GM21737 (cell line): ENCODE measurements around the gene GJA5.

Source experiments
- ATAC-seq: cut with Tn5 transposase; IDR thresholded peaks from one replicate; pipeline ENCODE4 v1.9.1; 2021; ENCODE audit warnings: mild to moderate bottlenecking, moderate library complexity; ENCODE audit not compliant: unreplicated experiment

The GJA5 gene

DNA sequence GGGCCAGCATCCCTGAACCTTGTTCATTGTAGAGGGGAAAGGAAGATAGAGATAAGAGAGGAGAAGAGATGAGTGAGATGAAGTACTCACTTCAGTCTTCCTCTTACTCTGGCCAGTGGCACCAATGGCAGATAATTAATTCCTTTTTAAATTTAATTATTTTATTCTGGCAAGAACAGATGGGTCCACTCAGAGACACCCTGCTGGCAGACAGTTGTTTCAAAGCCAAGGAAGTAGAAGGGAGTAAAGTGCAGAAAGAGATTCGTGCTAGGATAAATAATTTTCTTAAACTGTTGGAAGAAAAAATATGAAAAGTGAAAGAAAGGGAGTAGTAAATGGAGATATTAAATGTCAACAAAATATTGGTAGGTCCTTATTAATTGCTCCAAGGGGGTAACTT, 7.7 kb upstream of the GJA5 start:
- ATAC-seq: no peak

DNA sequence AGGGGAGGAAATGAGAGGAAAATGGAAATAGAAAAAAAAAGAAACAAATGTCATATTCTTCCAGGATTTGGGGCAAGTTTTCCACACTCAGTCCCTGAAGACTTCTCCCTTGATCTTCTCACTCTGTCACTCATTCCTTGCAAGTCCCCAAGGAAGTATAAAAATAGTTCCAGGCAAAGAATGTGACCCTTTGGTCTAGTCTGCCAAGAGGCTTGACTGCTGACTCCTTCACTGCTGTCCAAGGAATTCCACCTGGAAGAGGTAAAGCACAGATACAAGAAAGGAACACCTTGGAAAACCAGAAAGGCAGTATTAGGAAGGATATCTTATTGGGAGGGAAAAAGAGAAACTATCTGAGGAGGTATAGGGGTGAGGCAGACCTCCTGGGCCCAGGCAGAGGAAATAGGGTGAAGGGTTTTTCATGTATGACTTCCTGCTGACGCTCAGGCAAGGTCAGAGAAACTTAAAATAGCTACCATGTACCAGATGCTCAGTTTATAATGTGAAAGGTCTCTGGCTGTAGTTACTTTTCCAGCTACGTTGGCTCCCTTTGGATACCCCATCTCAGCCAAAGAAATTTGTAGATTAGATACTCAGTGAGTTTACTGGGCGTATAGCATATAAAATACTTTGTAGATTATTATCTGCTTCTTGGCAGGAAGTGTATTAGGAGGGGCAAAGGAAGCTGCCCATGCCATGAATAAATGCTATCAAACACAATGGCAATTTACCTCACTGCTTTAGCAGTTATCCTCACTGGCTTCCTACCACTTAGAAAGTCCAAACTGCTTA, 2.0 kb upstream of the GJA5 start:
- no peak for ATAC-seq

DNA sequence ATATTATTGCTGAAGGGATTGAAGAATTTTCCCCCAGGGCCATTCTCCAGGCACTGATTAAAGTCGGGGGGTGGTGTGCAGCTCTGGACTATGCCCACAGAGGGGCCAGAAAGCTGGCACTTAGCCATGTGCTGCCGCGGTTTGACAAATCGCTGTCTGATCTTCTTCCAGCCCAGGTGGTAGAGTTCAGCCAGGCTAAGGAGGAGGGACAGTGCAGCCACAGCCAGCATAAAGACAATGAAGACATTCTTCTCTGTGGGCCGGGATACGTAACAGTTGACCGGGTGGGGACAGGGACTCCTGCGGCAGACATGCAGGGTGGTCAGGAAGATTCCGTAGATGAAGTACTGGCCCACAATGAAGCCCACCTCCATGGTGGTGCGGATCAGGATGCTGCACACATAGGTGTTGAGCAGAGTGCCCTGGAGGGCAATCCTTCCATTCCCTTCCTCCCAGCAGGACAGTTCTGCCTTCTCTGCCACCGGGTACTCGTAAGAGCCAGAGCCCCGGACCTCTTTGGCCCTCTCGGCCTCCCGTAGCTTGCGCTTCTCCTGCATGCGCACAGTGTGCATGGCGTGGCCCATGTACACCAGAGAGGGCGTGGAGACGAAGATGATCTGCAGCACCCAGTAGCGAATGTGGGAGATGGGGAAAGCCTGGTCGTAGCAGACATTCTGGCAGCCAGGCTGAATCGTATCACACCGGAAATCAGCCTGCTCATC, 1.9 kb downstream of the GJA5 start:
- ATAC-seq: no peak

DNA sequence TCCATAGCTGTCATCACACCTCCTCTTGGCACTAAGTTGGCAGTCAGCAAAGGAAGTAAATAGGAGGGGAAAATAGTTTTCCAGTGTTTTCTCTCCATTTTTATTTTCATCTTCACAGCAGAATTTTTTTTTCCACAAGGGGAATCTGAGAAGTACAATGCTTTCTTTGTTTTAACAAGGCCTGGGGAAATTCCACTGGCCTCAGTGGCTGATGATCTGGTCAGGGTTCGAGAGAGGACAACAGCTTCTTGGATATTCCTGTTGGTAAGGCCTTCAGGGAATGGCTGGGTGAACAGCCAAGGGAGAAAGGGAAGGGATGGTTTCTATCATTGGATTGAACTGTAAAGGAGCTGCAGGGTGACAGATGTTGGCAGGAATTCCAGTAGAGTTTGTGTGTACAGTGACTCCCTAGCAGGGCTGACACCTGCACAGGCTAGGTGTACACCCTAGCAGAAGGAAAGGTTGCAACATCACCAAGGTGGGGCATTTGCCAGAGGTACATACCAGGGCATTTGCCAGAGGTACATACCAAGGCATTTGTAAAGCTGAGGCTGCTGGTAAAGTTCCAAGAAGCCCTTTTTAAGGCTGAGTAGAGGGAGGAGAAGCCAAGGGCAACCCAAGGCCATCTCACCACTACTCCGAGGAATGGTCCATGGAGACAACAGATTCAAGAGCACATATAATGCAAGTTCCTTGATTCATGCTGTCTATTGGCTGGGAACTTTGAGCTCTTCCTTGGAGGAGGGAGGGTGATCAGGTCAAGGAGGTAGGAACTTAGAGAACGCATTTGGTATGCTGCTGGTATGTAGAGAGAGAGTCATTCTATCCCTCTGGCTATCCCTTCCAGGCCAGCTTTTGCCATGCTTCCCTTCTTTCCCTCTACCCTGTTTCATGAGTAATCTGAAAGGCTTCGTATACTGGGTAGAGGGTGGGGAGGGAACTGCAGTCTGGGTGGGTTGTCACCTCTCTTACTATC, 3.1 kb downstream of the GJA5 start:
- ATAC-seq: no peak

DNA sequence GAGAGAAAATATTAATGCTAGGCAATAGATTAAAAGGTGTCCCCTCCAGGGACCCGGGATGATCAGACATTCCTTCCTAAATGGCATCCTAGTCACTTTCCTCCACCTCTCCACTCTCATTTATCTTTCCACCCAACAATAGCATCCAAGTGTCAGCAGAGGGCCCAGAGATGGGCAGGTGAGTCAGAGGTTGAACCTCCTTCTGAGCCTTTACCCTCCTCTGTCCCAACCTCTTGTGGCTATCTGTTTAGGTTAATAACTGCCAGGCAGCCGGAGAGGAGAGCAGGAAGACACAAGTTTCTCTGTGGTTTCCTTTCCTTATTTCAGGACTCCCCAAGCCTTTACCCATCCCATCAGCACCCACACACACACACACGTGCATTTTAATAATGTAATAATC, 4.1 kb downstream of the GJA5 start:
- ATAC-seq: no peak

DNA sequence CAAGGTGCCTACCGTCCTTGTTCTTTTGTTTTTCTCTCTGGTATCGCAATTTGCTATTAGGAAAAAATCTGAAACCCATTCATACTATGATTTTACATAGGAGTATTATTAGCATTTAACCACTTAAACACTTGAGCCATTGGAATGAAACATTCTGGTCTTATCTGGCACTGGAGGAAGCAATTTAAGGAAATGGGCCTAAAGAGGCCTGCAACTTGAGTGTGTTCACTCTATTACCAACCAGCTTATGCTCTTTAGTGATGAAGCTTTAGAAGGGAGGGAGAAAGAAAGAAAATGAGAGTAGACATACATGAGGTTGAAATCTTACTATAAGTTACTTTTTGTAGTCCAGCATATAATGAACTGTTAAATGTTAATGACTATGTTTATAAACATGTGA, 5.7 kb downstream of the GJA5 start:
- no peak for ATAC-seq

DNA sequence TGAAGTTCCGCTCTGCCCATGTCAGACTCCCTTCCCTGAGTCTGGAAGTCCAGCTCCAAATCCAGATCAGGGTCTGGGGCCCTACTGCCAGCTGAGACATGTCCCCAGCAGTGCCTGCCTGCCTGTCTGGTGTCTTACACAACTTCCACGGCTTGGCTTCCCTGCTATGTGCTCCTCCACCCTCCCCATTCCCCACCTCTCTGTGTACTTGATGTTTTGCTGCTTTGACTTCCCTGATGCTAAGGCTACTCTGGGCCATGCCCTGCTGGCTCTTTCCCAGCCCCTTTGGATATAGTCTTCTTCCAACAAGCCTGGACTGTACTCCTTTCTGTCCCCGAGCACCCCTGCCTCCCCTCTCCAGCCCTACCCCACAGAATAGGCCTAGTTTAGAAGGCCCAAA, 7.3 kb downstream of the GJA5 start:
- no peak for ATAC-seq

DNA sequence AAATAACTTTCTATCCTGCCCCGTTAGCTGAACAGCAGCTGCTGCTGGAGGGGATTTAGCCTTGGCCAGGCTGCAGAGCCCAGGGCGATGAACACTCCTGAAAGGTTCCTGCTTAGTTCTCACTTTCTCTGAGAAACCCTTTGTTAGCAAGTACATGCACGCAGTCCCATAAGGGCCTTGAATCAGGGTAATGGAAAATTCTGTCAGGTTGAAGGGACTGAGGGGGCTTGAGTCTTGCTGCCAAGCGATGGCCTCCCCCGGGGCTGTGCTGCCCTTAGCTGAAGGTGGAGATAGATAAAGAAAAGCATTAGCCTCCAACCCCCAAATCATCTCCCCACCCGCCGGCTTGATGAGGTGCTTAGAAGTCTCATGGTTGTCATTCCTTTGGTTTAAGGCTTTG, 7.9 kb downstream of the GJA5 start:
- ATAC-seq: no peak

DNA sequence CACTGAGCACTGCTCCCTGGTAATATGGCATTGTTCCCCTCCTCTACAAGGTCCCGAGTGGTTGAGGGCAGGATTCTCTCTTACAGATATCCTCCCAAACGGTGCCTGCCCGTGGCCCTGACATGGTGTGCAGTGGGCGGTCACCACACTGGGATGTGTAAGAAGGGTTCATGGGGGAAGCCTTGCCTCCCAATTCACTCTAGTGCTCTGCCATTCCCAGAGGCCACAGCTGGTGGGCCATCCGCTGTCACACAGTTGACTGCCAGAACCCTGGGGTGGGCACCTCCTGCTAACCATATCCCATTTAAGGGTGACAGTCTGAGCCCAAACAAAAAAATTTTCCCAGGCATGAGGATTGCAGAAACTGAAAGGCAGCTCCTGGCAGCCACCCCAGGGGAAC, 9.1 kb downstream of the GJA5 start:
- ATAC-seq: no peak

DNA sequence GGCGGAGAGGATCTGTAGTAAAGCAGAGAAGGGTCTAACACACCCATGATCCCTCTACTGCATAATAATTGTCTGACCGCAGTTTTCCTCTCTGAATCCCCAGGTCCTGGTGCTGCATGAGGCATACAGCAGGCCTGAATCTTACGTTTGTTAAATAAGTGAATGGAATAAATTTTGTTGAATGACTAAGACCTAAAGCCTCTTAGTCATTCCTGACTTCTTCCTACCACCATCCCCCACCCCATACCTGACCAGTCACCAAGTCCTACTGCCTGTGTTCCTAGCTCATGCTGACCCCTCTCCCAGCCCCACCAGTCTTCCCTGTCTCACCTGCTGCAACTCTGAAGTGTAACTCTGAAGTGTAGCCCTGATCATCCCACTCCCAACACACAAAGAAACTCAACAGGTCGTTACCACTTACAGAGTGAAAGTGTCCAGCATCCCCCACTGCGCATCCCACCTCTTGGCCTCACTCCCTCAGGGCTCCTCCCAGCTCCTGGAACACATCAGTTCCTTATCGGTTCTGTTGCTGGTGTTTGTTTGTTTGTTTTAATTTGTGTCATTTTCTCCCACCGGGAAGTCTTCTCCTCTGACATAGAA, 9.7 kb downstream of the GJA5 start:
- ATAC-seq: no peak

DNA sequence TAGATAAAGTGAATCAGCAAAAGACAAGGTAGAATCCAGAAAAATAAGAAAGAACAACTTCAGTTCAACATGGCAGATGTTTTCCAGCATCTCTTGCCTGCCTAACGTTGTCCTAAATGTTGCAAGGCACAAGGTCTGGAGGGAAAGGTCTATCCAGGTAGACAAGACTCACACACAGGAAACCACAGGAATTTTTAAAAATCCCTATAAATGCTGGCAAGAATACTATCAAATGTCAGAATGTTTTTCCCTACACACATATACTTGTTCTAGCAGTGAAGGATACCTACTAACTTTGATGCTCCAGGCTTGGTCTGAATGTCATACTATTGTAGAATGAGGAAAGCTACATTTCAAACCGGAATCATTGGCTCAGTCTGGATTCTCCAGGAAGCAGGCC, 10.6 kb downstream of the GJA5 start:
- ATAC-seq: no peak

DNA sequence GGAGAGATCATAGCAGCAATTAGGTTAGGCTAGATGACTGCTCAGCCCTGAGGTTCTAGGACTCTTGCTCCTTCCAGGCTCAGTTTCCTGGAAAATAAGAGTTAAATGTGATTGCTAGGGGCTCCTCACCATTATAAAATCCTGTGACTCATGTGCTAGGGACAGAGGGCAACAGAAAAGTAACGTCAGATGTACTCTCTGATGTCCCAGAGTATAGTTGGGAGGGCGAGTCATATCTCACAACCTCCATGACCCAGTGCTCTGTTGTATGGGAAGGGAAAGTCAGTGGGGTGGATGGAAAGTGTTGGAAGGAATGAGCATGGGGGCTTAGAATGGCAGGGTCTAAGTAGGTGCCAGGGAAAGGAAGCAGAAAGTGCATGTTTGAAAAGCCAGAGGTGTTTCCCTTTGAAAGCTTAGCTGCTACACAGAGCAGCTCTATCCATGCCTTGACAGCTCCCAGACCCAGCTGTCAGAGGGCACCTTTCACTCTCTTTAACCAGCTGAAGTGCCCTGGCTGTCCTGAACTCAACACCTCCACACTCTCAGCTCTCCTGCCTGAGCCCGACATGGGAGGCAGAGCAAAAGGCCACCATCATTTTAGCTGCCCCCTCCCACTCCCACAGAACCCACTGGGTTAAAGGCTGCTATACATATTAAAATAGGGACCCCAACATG, 11.6 kb downstream of the GJA5 start:
- ATAC-seq: no peak

DNA sequence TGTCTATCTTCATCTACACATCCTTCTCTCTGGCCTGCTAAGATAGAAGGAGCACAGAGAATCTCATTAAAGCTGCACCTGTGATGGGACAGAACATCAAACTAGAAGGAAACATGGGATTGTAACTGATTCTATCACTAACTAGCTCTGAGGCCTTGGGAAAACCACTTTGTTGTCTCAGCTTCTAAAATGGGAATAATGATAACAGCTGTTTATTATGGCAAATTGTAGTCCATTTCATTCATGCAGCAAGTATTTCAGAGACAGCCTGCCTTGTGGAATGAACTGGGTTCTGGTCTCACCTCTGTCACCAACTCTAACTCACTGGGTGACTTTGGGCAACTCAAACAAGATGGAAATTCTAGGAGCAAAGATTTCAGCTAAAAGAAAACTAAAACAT, 12.4 kb downstream of the GJA5 start:
- ATAC-seq: no peak

DNA sequence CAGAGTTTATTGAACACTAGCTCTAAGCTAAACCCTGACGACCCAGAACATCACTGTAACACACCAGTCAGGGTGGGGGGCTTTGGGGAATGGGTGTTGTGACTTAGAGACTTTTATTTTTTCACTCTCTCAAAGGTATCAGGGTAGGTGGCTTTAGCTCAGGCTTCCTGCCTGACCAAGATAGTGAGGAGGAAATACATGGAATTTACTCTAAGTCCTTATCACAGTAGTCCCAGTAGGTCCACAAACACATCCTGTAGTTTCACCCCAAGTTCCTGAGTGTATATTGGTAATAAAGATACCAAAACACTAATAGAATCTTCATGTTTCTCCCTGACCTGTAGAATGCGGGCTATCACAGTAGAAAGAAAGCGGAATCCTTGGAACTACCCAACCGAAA, 15.1 kb downstream of the GJA5 start:
- no peak for ATAC-seq

DNA sequence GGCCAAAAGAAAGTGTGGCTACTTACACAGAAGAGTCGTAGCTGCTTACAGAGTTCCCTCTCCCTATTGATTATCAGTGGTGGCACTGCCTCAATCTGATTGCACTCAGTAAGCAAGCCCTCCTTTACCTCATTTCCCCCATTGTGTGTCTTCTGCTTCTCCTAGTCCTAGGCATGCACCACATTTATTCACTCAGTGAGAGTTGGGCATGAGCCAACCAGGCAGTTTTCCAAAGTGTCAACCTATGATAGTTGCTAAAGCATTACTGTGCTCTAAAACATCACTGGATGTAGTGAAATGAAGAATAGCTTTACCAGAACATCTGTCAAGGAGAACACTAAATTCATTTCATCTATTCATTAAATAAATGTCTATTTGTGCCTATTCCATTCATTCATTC, 19.3 kb downstream of the GJA5 start:
- no peak for ATAC-seq

DNA sequence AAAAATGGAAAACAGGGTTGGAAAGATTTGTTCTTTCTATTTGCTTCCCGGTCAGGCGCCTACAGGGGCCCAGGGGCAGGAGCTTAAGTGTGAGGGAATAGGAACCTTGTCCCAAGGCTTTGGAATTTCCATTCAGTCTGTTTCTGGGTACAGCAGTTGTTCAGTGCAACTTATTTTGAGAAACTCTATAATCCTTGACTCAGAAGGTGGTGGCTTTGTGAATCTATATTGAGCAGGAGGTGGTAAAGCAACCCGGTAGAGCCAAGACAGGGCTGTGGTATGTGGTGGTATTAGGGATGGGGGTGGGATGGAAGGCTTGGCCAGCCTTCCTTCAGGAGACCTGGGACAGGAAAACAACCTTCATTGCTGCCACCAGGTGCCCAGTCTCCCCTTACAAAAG, 20.0 kb downstream of the GJA5 start:
- no peak for ATAC-seq

DNA sequence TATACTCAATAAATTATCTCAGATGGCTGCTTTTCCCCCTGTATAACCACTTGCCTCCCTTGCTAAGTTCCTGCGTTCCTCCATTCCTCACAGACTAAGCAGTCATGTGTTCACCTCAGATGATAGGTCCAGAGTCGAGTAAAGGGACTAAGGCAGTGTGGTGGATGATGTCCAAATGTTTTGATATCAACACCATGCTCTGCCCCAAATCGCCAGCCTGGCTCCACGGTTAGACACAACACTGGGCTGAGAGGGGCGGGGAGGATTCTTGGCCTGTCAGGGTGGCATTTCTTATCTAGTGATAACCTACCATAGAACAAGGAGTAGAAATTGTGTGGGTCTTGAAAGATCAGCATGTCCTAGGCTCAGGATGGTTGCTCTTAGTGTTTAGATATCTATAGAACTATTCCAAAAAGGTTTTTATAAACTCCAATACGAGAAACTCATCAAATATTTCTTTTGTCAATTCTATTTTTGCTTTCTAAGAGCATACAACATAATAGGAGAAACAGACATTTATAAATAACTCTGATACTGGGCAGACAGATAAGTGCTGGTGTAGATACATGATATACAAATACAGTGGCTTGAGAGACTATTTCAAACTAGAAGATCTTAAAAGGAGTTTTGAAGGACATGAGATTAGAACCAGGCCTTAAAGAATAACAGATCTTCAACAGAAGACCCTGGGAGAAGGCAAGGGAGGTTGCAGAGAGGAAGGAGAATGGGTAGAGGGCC, 21.5 kb downstream of the GJA5 start:
- ATAC-seq: no peak

DNA sequence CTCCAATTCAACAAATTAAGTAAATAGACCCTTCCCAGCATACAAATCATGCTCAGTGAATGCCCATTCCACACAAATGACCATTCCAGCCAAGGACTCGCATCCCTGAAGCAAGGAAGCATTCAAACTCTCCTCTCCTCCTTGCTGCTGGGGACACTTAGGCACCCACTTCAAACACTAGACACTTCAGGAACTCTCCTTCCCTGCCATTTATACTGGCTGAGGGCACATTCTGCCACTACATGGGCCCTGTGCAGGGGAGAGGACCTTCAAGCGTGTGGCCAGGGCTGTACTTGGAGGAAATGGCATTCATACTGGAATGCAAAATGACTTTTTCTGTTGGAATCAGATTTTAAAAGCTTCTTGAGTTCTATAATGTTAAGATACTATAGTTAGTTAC, 22.3 kb downstream of the GJA5 start:
- no peak for ATAC-seq

DNA sequence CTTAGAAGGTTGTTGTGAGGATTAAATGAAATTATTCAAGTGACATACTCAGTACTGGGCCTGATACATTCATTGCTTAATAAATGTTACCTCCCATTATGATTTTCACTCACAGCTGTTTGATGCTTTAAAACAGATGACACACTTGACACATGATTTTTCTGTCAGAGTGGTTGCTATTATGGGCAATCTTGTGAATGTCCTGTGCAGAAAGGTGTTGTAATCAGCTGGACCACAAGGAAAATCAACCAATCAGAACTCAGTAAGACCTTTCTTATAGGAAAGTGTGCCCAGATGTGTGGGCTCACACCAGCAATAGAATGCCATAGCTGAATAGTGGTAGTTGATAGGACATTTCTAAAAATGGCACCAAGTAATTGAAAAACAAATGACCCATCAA, 23.5 kb downstream of the GJA5 start:
- ATAC-seq: no peak

DNA sequence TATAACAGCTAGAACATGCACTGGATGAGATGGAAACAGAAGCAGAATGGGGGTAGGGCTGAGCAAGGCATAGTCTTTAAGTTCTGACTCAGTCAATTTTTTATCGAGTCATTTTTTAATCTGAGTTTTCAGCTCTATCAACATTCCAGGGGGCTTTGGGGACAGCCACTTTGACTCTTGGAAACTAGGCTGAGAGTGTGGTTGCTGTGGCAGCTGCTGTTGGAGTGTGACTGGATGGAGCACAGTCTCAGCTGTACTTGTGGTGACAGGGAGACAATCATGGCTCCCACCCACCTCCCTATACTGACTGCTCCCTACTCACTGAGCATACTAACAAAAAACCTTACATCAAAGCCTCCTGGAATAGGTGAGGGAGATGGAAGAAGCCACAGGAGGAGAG, 25.0 kb downstream of the GJA5 start:
- no peak for ATAC-seq
